Measurements from ENCODE around the gene DOCK11. TPM values are rescaled to one million over a fixed set of nuclear protein-coding genes. Genes with fewer than 3 reads are reported as not detected.
A peak's percentile ranks its signal among the peaks of the same experiment; 100 is the strongest.

Gene DOCK11
- total RNA-seq, 4 donors from 2014 or later, result 30.0 to 50.7 (median 35.7) TPM

GRCh38 chrX:118596390-118596789, 100.8 kb downstream of the DOCK11 start:
- Histone ChIP-seq H3K4me3 (no peak overlapping the region), H3K4me1 (peaks cover 0 to 14% (median 0%) of the 10 kb centered on the region in 4 donors), H3K27me3 (no peaks in the 10 kb centered on the region), H3K9me3 (no peaks in the 10 kb centered on the region), H3K27ac (no peak overlapping the region), H3K36me3 (no peaks in the 10 kb centered on the region)
- no peak for DNase-seq (ENCODE audit: low spot score in 2 of 2)
- TF ChIP-seq CTCF (IDR thresholded peaks at IDR 0.05) (no peak), POLR2A (IDR thresholded peaks at IDR 0.05) (no peak), EP300 (IDR thresholded peaks at IDR 0.05) (no peak)

GRCh38 chrX:118603981-118604380, 108.4 kb downstream of the DOCK11 start:
- 16 to 20% methylated on average over 7 of the region's 7 CpGs for WGBS, 2 donors
- Histone ChIP-seq H3K9me3 (no peaks in the 10 kb centered on the region), H3K4me3 (no peak overlapping the region), H3K4me1 (peaks cover 0 to 6% (median 0%) of the 10 kb centered on the region in 4 donors), H3K27ac (peak overlapping the region; percentile 5 to 50 (median 28)), H3K36me3 (peaks cover 0 to 10% (median 0%) of the 10 kb centered on the region in 3 donors), H3K27me3 (no peaks in the 10 kb centered on the region)
- TF ChIP-seq EP300 (IDR thresholded peaks at IDR 0.05), result no peak
- peak; percentile 45 to 83 (median 75) for TF ChIP-seq CTCF (IDR thresholded peaks at IDR 0.05)
- TF ChIP-seq POLR2A (IDR thresholded peaks at IDR 0.05), result no peak
- DNase-seq (ENCODE audit: low spot score in 2 of 2), result peak in 1 of 2 donors; percentile 25

DNA sequence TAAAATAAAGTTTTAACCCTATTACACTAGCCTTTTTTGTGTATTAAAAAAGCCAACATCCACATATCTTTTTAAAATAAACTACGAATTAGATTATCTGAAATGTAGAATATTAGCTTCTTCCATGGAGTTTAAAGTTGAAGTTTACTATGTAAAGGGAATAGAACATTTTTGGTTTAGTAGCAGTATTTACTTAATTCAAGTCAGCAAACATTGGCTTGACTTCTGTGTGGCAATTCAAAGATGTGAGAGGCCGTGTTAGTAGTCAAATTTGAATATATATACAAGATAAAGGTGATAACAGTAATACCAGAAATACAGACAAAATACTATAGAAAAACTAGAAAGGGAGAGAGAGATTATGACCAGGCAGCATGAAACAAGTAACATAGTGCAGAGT, 116.7 kb downstream of the DOCK11 start:
- Histone ChIP-seq H3K4me1 (no peaks in the 10 kb centered on the region), H3K27ac (no peak overlapping the region), H3K27me3 (peaks cover 0 to 13% of the 10 kb centered on the region in 2 donors), H3K36me3 (peaks cover 0 to 30% (median 0%) of the 10 kb centered on the region in 3 donors), H3K9me3 (no peaks in the 10 kb centered on the region), H3K4me3 (no peak overlapping the region)
- no peak for DNase-seq (ENCODE audit: low spot score in 2 of 2)
- WGBS, 2 donors, result 87 to 94% methylated on average over 2 of the region's 2 CpGs
- TF ChIP-seq CTCF (IDR thresholded peaks at IDR 0.05) (no peak), POLR2A (IDR thresholded peaks at IDR 0.05) (no peak), EP300 (IDR thresholded peaks at IDR 0.05) (no peak)

GRCh38 chrX:118614150-118614549, 118.5 kb downstream of the DOCK11 start:
- H3K27me3 ChIP-seq, result peaks cover 0 to 17% of the 10 kb centered on the region in 2 donors
- H3K36me3 ChIP-seq, result peaks cover 0 to 18% (median 0%) of the 10 kb centered on the region in 3 donors
- 55 to 83% methylated on average over 1 of the region's 1 CpG for WGBS, 2 donors
- no peak for TF ChIP-seq POLR2A (IDR thresholded peaks at IDR 0.05)
- no peak for TF ChIP-seq CTCF (IDR thresholded peaks at IDR 0.05)
- TF ChIP-seq EP300 (IDR thresholded peaks at IDR 0.05), result no peak
- no peak overlapping the region for H3K27ac ChIP-seq
- DNase-seq (ENCODE audit: low spot score in 2 of 2), result no peak
- no peak overlapping the region for H3K4me3 ChIP-seq
- H3K9me3 ChIP-seq, result no peaks in the 10 kb centered on the region
- H3K4me1 ChIP-seq, result no peaks in the 10 kb centered on the region

DNA sequence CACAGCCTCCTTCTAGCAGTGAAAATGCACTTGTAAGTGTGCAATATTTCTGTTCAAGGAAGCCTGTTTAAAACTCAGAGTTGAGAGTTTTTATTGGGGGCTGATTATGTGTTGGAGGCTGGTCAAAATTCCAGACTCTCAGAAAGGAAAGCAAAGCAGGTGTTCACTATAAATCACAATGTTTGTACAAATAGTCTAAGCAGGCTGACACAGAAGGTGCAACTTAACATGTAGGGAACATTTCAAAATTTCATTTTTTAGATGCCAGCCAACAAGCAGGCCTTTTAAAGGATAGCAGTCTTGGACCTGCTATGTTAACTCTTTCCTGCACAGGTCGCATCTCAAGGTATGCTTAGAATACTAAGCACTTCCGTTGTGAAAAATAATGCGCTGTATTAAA, 119.5 kb downstream of the DOCK11 start:
- no peak overlapping the region for H3K4me3 ChIP-seq
- no peak for TF ChIP-seq POLR2A (IDR thresholded peaks at IDR 0.05)
- TF ChIP-seq CTCF (IDR thresholded peaks at IDR 0.05), result no peak
- TF ChIP-seq EP300 (IDR thresholded peaks at IDR 0.05), result no peak
- no peak for DNase-seq (ENCODE audit: low spot score in 2 of 2)
- no peak overlapping the region for H3K27ac ChIP-seq
- H3K27me3 ChIP-seq, result peaks cover 0 to 17% of the 10 kb centered on the region in 2 donors
- H3K4me1 ChIP-seq, result no peaks in the 10 kb centered on the region
- H3K9me3 ChIP-seq, result no peaks in the 10 kb centered on the region
- WGBS, 2 donors, result 78 to 89% methylated on average over 3 of the region's 3 CpGs
- peaks cover 0 to 17% (median 0%) of the 10 kb centered on the region in 3 donors for H3K36me3 ChIP-seq
